Measurements from ENCODE around the gene FRMPD3. TPM values are rescaled to one million over a fixed set of nuclear protein-coding genes. Genes with fewer than 3 reads are reported as not detected.

FRMPD3 gene
- total and polyA plus RNA-seq, 11 donors = 0.02 to 0.11 (median 0.04) TPM; not detected in 6

- Histone ChIP-seq H3K9me3 (no peaks in the 10 kb centered on the region), H3K36me3 (no peaks in the 10 kb centered on the region), H3K27ac (no peak overlapping the region), H3K4me3 (no peak overlapping the region), H3K4me1 (peaks cover 0 to 15% (median 0%) of the 10 kb centered on the region in 12 donors), H3K27me3 (peaks cover 0 to 62% (median 9%) of the 10 kb centered on the region in 9 donors)
- DNase-seq (no peak), ATAC-seq (no peak)
- no peak for TF ChIP-seq CTCF (IDR thresholded peaks at IDR 0.05)
- no peak for TF ChIP-seq POLR2A (IDR thresholded peaks at IDR 0.05)
- whole genome bisulfite sequencing, 4 donors = 17 to 59% (median 25%) methylated on average over 11 of the region's 11 CpGs
- intact Hi-C loops (cut with DNase I) = no loop called here
These were observed 2.3 kb downstream of the FRMPD3 start for GRCh38 chrX:107451731-107452130.

GRCh38 chrX:107452581-107452980 lies 3.1 kb downstream of the FRMPD3 start:
- Histone ChIP-seq H3K36me3 (no peaks in the 10 kb centered on the region), H3K4me1 (peaks cover 0 to 15% (median 0%) of the 10 kb centered on the region in 12 donors), H3K27ac (no peak overlapping the region), H3K4me3 (no peak overlapping the region), H3K9me3 (no peaks in the 10 kb centered on the region), H3K27me3 (peaks cover 0 to 58% (median 9%) of the 10 kb centered on the region in 9 donors)
- no peak for DNase-seq
- WGBS, 4 donors = 18 to 43% (median 33%) methylated on average over 6 of the region's 6 CpGs
- TF ChIP-seq CTCF (IDR thresholded peaks at IDR 0.05) (no peak), POLR2A (IDR thresholded peaks at IDR 0.05) (no peak)
- ATAC-seq = no peak
- intact Hi-C loops (cut with DNase I) = no loop called here

DNA sequence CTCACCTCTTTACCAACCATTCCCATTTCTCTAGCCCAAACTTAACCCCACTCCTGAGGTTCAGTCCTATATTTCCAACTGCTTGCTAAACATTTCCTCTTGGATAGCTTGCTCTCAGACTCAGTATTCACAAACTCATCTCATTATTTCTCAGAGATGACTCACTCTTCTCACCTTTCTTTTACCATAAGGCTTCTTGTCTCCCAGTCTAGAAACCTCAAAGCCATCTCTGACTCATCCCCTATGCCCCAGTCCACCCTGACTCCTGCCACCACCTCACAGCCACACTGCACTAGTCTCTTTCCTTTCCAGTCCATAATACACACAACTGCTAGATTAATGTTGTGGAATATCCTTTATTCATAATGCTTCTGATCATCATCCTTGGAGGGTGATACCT lies 4.8 kb downstream of the FRMPD3 start:
- no peak overlapping the region for H3K27ac ChIP-seq
- H3K4me1 ChIP-seq = peaks cover 0 to 8% (median 0%) of the 10 kb centered on the region in 12 donors
- H3K36me3 ChIP-seq = no peaks in the 10 kb centered on the region
- TF ChIP-seq CTCF (IDR thresholded peaks at IDR 0.05) (no peak), POLR2A (IDR thresholded peaks at IDR 0.05) (no peak)
- H3K9me3 ChIP-seq = no peaks in the 10 kb centered on the region
- intact Hi-C loops (cut with DNase I) = no loop called here
- ATAC-seq (no peak), DNase-seq (no peak)
- H3K4me3 ChIP-seq = no peak overlapping the region
- peaks cover 0 to 51% (median 0%) of the 10 kb centered on the region in 9 donors for H3K27me3 ChIP-seq

- TF ChIP-seq CTCF (IDR thresholded peaks at IDR 0.05) (no peak), POLR2A (IDR thresholded peaks at IDR 0.05) (no peak)
- Histone ChIP-seq H3K4me3 (no peak overlapping the region), H3K36me3 (no peaks in the 10 kb centered on the region), H3K27me3 (peaks cover 0 to 26% (median 0%) of the 10 kb centered on the region in 9 donors), H3K9me3 (no peaks in the 10 kb centered on the region), H3K27ac (no peak overlapping the region), H3K4me1 (no peaks in the 10 kb centered on the region)
- 83 to 97% (median 87%) methylated on average over 1 of the region's 1 CpG for WGBS, 4 donors
- intact Hi-C loops (cut with DNase I) = no loop called here
- DNase-seq (no peak), ATAC-seq (no peak)
These were observed 7.8 kb downstream of the FRMPD3 start for GRCh38 chrX:107457289-107457688.

Data from heart left ventricle (tissue), 16 donors.